RWPE2 (cell line): ENCODE measurements around the gene SGCE.

ENCODE experiments used
- ATAC-seq: fragments of 200-7000 bp; cut with Tn5 transposase; 3 replicates; pipeline ENCODE4 v1.9.1; 2021; ENCODE audit warnings: low read depth
- DNase-seq: peaks from one replicate; pipeline ENCODE4 v3.0.0-alpha.2; 2020; ENCODE audit warnings: low spot score
- H3K27ac ChIP-seq: fragments of 450-650 bp; 2 replicates; pipeline ENCODE4 v1.5.1; 2017; ENCODE audit warnings: mild to moderate bottlenecking; ENCODE audit not compliant: poor library complexity, severe bottlenecking
- H3K27me3 ChIP-seq: fragments of 250-450 bp; sonication (Bioruptor Pico); 2 replicates; pipeline ENCODE4 v1.5.1; 2021; ENCODE audit warnings: mild to moderate bottlenecking, moderate library complexity; ENCODE audit not compliant: insufficient read depth, poor library complexity, severe bottlenecking
- H3K36me3 ChIP-seq: fragments of 250-450 bp; sonication (Bioruptor Pico); 2 replicates; pipeline ENCODE4 v1.5.1; 2020; ENCODE audit warnings: low read depth, mild to moderate bottlenecking, moderate library complexity
- H3K4me1 ChIP-seq: fragments of 250-450 bp; sonication (Bioruptor Pico); 2 replicates; pipeline ENCODE4 v1.5.1; 2021; ENCODE audit warnings: mild to moderate bottlenecking, moderate library complexity; ENCODE audit not compliant: insufficient read depth, poor library complexity, severe bottlenecking
- H3K4me3 ChIP-seq: fragments of 250-450 bp; sonication (Bioruptor Pico); 2 replicates; pipeline ENCODE4 v1.5.1; 2021; ENCODE audit warnings: mild to moderate bottlenecking, moderate library complexity; ENCODE audit not compliant: severe bottlenecking
- H3K9me3 ChIP-seq: fragments of 250-450 bp; sonication (Bioruptor Pico); 2 replicates; pipeline ENCODE4 v1.5.1; 2021; ENCODE audit warnings: mild to moderate bottlenecking, moderate library complexity; ENCODE audit not compliant: severe bottlenecking
- CTCF ChIP-seq: fragments of 450-650 bp; IDR thresholded peaks from one replicate; pipeline ENCODE4 v1.5.1; 2017; ENCODE audit warnings: mild to moderate bottlenecking, moderate library complexity; ENCODE audit not compliant: poor library complexity, severe bottlenecking

SGCE gene

GRCh38 chr7:94632338-94633013 lies 23.5 kb downstream of the SGCE start:
- H3K27me3 ChIP-seq = no peaks in the 10 kb centered on the region
- H3K9me3 ChIP-seq = no peaks in the 10 kb centered on the region
- DNase-seq (no peak), ATAC-seq (peak; percentile 99)
- peak overlapping the region; percentile 33 for H3K27ac ChIP-seq
- no peak overlapping the region for H3K4me3 ChIP-seq
- H3K4me1 ChIP-seq = peaks cover 26% of the 10 kb centered on the region
- H3K36me3 ChIP-seq = peaks cover 6% of the 10 kb centered on the region; the same call in 1 of the 2 replicates
- TF ChIP-seq CTCF = no peak

DNA sequence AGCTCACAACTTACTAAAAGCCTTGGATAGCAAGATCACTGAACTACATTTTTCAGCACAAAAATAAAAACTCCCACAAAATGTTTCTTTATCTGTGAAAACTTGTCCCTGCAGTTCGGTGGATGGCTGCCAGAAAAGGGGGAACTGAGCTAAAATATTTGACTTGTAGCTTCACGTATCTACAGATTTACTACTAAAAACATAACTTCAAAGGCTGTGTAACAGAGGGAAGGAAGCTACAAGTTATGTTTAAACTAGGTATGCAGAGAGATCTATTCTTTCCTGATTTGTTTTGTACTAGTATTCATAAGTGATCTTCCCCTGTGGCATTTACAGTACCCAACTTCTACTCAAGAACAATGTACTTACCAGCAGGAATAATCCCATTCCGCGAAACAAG lies 25.1 kb downstream of the SGCE start:
- TF ChIP-seq CTCF = no peak
- Histone ChIP-seq H3K4me3 (no peak overlapping the region), H3K4me1 (peaks cover 26% of the 10 kb centered on the region), H3K36me3 (peaks cover 6% of the 10 kb centered on the region; the same call in 1 of the 2 replicates), H3K27ac (no peak overlapping the region), H3K9me3 (no peaks in the 10 kb centered on the region), H3K27me3 (no peaks in the 10 kb centered on the region)
- ATAC-seq (no peak), DNase-seq (no peak)

DNA sequence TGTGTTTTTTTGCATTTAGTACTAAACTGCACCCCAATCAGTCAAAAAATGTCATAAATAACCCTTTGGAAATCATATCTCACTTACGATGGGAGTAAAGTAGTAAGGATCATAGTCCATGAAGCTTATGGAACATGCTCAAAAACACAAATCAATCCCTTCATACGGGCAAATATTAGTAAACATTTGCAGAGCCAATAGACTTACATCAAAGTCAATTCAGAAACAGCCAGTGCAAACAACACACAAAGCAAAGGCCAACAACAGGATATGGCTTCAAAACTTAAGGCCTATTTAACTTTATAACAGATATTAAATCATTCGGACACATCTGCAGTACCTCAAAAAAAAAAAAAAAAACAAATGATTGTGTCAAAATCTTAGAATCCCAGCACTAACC lies 32.1 kb downstream of the SGCE start:
- Histone ChIP-seq H3K27me3 (no peaks in the 10 kb centered on the region), H3K9me3 (no peaks in the 10 kb centered on the region), H3K4me1 (peaks cover 15% of the 10 kb centered on the region), H3K27ac (no peak overlapping the region), H3K4me3 (no peak overlapping the region), H3K36me3 (peaks cover 24% of the 10 kb centered on the region)
- ATAC-seq (no peak), DNase-seq (no peak)
- TF ChIP-seq CTCF = no peak

- DNase-seq (no peak), ATAC-seq (no peak)
- no peak for TF ChIP-seq CTCF
- H3K4me3 ChIP-seq = no peak overlapping the region
- no peak overlapping the region for H3K27ac ChIP-seq
- no peaks in the 10 kb centered on the region for H3K9me3 ChIP-seq
- peaks cover 15% of the 10 kb centered on the region for H3K4me1 ChIP-seq
- no peaks in the 10 kb centered on the region for H3K27me3 ChIP-seq
- H3K36me3 ChIP-seq = peaks cover 34% of the 10 kb centered on the region
These were observed 34.8 kb downstream of the SGCE start for GRCh38 chr7:94621120-94621519.

DNA sequence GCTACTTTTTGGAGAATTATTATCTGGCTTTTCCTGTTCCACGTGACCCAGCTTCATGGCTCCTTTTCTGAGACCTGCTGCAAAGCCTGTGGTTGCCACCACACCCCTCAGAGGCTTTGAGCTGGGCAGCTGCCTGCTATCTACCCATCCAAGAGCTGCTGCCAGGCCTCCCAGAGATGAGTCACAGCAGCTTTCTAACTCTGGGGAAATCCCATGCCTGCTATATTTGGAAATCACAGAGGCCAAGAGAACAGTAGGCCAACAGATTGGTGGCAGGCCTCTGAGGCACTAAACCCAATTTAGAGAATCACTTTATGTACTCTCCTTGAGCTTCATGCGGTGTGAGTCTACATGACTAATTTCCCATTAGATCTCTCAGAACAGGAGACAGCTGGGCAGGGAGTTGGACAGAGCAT lies 35.2 kb downstream of the SGCE start:
- peaks cover 36% of the 10 kb centered on the region for H3K36me3 ChIP-seq
- no peaks in the 10 kb centered on the region for H3K27me3 ChIP-seq
- H3K4me1 ChIP-seq = peaks cover 15% of the 10 kb centered on the region
- H3K4me3 ChIP-seq = no peak overlapping the region
- peak; percentile 100 for ATAC-seq
- no peak overlapping the region for H3K27ac ChIP-seq
- H3K9me3 ChIP-seq = no peaks in the 10 kb centered on the region
- peak; percentile 86 for DNase-seq
- no peak for TF ChIP-seq CTCF
